Islet of Langerhans (tissue), 1 donor: ENCODE data around the gene PSMB10.
"Not testable (repeated sequence)": the region's sequence is repeated elsewhere in the genome, so short reads cannot be mapped to it uniquely, and the experiment has no call there.

Source experiments
- FAIRE-seq: peaks from one replicate; lab custom pipeline; 2011; peaks lifted over from hg19 to GRCh38; lab: Jason Lieb, UNC

Gene PSMB10

DNA sequence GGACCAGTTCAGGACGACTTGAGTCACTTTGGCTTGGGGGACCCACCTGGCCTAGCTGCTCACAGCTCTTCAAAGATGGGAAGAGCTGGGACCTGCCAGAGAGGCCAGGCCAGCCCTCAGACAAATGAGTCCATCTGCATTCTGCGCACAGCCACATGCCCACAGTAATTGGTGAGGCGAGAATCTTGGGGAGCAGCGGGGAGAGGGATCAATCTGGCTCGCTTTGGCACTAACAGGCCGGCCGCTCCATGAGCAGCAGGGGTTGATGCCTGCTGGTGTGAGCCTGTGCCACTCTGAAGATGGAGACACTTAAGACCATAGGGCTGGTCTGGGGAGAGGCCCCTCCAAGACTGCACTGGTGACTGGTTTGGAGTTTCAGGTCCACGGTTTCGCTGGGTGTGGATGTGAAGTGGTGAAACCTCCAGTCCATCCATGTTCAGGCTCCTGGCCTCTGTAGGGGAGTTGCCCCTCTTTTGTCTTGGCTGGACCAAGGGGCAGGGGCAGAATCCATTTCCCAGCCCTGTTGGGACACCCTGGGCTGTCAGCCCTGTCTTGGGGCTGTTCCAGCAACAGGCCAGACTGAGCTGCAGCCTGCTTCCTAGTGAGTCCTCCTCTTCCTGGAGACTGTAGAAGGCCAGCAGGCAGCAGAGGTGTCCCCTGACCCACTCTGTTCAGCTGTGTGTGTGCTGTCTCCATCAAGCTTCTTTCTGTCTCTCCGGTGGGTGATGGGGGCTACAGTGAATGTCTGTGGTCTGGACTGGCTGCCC is 12.3 kb downstream of the PSMB10 start:
- FAIRE-seq, result no peak

DNA sequence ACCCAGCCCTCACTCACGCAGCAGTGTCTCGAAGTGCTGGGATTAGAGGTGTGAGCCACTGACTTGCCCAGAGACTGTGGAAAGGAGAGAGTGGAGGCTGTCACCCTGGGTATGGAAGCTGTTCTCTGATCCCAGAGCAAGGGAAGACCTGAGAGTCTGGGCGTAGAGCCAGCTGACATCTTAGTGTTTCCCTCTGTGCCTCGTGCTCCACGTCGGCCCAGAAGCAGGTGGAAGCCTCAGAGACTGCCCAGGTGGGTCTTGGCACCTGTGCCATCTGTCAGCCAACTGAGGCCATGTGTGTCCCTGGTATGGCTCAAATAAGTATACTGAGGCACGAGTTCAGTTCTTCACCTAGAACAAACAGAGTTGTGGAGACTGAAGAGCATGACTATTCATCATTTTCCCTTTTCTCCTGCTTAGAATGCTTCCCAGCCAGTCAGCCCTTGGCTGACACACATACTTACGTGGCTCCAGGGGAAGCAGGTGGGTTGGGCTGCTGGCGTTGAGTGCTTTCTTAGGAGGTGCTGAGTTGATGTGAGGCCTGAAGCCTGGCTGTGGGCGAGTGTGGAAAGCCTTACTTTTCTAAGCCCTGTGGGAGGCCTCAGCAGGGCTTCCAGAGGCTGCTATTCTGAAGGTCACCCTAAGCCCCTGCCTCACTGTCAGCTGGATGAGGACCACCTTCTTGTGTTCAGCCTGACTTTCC is 13.1 kb downstream of the PSMB10 start:
- FAIRE-seq, result no peak

DNA sequence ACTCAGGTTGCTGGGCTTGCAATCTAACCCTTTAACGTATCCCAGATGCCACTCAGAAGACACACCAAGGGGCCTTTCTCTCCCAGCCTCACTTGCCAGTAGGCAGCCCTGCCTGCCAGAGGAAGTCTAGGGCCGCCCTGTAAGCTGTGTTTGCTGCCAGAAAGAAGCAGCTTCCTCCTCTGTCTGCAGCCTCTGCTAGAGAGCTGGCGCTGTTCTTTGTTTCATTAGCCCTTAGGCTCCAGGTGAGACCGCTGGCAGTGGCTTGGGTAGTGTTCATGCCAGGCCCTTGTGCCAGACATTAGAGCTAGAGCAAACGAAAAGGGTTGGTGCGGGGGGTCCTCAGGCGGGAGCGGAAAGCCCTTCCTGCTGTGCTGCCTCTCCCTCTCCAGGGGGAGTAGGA is 13.9 kb downstream of the PSMB10 start:
- FAIRE-seq, result no peak

DNA sequence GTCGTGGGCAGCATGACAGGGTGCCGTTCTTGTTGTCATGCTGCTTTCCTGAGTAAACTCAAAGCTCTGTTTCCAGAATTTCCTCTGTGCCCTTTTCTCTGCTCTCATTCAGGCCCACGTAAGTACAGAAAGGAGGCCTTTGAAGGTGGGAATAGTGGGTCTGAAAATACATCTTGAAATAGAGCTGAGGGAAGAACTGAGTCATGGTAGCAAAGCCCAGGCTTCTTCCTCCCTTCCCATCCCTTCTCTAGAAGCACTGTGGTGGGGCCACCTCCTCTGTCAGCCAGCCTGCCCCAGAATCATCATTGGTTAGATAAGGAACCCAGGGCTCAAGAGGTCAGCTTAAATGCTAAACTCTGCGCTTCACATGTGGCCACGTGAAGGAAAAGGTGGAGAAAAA is 14.4 kb downstream of the PSMB10 start:
- FAIRE-seq, result no peak

DNA sequence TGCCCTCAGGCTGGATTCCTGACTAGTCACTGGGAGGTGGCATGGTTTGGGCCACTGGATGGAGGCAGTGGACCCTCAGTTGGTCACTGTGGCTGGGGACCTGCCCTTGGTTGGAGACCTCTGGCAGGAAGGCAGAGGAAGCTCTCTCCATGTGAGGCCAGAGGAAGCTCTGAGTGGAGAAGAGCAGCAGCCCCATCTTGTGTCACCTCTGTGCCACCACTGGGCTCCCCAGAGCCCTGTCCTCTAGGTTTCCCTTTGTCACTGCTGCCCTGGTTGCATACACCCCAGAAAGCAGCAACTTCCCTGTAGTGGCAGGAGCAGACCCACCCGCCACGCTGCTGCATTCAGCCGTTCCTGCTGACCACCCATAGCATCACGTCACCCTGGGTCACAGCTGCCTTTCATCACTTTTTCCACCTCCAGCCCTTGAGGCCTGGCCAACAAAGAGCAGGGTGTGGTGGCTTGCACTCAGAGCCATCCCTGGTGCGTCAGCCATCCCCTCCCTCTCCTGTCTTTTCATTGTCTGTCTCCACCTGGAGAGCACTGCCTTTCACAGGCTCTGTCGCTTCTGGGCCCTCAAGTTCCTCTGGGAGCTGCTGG is 16.9 kb downstream of the PSMB10 start:
- FAIRE-seq, result no peak

DNA sequence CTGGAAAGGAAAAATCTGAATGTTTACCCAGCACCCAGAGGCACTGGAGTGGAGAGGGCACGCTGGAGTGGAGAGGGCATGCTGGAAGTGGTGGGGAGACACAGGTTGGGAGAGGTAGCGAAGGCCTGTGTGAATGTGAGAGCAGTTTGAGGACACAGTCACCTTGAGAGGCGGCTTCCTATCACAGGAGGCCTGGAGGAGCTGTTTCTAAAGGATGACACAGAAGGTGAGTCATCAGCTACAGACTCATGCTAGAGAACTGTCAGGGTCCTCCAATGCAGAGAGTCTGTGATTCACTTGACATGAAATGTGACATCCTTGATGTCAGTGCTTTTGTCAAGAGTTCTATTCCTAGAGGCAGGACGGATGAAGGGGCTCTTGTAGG is 18.8 kb downstream of the PSMB10 start:
- FAIRE-seq, result peak; percentile 60

DNA sequence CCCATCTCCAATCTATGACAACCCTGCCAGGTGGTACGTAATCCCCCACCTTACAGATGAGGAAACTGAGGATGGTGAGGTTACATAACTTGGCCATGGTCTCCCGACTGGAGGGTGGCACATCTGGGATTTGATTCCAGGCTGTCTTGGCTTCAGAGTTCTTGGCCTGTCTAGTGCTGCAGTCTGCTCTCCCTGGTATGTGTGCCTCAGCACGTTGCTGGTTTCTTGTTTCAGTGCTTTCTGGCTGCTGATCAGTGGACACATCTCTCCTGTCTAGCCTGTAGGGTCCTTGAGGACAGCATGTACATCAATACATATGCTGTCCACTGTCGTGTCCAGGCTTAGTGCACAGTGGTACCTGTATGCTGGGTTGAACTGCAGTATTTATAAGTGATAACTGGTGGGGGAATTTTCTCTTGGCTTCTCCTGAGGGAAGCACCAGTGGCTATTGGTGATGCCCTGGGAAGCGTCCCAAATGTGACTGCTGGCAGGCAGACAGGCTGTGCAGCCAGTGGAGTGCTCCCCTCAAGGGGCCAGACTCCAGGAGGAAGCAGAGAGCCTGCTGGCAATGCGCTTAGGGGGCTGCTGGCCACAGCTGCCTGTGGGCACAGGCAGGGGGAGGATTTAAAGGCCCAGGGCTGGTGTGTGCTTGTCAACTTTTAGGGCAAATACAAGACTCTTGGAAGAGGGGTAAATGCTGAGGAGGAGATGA is 19.4 kb downstream of the PSMB10 start:
- no peak for FAIRE-seq

DNA sequence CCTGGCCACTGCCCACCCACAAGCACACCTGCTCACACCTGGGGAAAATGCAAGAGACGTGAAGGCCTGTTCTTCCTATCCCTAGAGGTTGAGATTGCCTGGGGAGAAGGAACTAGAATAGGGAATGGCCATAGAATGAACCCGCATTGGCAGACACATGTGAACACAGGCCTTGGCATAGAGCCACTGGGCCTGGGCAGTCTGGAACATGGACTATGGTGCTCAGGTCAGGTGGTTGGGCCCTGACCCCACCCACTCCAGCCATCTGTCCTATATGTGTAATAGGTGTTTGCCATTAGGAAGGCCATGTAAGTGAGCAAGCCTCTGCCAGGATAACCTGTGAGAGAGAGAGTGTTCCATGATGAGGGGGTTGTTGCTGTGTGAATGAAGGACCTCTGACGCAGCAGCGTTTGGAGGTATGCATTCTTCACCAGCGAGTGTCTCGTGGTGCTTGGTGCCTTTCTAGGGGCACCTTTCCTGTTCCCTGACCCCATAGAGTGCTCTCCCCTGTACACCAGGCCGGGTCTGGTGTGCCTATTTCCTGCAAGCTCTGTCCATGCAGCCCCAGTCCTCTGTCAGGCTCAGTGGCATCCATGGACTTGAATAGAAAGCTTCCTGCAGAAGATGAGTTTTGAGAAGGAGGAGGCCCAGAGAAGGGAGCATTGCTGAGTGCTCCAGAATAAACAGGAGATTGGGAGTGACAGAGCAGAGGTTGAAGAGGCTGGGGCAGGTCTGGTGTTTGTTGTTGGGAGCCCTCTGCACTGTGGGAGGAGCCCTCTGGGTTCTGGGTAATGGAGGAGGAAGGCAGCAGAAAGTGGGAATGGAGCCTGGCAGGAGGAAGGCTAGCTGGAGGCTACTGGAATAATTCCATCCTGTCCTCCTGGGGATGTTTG is 20.6 kb downstream of the PSMB10 start:
- FAIRE-seq, result no peak

DNA sequence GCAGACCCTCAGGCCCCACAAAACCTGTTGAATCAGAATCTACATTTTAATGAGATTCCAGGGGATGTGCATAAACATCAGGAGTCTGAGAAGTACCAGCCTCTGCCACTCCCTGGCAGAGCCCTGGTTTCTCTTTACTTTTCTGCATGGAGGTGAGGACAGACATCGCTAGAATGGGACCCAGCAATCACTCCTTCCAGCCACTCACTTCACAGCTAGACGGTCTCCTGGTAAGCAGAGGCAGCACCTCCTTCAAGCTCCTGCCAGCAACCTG is 21.2 kb downstream of the PSMB10 start:
- not testable (repeated sequence) for FAIRE-seq

DNA sequence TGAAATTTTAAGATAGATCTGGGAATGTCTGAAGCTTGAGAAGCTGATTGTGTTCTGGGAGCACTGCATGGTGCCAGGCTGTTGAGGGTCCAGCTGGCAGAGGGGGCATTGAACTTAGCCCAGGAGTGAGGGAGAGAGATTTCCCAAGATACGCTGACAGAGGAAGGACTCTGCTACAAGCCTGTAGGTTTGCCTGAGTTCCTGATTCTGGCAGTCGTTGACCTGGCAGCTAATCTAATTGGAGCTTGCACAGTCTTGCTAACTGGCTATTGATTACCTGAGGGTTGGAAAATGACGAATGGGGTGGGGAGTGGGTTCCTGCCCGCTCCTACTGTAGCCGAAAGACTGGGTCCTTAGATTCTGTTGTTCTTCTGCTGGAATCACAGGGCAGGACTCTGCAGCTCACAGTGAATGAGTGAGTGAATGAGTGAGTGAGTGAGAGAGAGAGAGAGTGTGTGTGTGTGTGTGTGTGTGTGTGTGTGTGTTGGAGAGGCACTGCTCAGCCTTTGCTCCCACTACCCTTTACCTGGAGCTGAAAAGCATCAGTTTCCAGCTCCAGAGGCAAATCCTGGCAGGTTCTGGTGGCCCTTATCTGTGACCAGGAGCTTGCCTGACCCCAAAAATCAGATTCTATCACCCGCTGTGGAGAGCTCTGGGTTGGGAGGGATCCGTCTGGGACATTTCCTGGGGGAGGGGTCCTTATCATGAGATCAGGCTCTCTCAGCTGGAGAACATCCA is 21.7 kb downstream of the PSMB10 start:
- FAIRE-seq, result no peak

DNA sequence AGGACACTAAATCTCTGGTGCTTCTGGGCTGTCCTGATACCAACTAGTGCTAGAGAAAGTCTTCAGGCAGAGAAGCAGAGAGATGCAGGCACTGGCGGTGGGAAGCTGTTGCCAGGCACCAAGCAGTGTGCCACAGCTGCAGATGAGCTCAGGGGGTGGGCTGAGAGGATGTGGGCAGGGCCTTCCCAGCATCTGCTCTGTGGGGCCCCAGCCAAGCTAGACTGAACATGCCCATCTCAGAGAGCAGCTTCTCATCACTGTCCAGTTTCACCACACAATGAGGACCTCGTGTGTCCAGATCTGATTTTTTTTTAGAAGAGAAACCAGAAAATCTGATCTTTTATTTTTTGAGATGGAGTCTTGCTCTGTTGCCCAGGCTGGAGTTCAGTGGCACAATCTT is 26.5 kb downstream of the PSMB10 start:
- FAIRE-seq, result no peak

DNA sequence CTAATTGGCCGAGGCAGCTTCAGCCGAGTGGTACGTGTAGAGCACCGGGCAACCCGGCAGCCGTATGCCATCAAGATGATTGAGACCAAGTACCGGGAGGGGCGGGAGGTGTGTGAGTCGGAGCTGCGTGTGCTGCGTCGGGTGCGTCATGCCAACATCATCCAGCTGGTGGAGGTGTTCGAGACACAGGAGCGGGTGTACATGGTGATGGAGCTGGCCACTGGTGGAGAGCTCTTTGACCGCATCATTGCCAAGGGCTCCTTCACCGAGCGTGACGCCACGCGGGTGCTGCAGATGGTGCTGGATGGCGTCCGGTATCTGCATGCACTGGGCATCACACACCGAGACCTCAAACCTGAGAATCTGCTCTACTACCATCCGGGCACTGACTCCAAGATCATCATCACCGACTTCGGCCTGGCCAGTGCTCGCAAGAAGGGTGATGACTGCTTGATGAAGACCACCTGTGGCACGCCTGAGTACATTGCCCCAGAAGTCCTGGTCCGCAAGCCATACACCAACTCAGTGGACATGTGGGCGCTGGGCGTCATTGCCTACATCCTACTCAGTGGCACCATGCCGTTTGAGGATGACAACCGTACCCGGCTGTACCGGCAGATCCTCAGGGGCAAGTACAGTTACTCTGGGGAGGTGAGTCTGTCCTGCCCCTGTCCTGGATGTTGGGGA is 27.5 kb downstream of the PSMB10 start:
- no peak for FAIRE-seq

DNA sequence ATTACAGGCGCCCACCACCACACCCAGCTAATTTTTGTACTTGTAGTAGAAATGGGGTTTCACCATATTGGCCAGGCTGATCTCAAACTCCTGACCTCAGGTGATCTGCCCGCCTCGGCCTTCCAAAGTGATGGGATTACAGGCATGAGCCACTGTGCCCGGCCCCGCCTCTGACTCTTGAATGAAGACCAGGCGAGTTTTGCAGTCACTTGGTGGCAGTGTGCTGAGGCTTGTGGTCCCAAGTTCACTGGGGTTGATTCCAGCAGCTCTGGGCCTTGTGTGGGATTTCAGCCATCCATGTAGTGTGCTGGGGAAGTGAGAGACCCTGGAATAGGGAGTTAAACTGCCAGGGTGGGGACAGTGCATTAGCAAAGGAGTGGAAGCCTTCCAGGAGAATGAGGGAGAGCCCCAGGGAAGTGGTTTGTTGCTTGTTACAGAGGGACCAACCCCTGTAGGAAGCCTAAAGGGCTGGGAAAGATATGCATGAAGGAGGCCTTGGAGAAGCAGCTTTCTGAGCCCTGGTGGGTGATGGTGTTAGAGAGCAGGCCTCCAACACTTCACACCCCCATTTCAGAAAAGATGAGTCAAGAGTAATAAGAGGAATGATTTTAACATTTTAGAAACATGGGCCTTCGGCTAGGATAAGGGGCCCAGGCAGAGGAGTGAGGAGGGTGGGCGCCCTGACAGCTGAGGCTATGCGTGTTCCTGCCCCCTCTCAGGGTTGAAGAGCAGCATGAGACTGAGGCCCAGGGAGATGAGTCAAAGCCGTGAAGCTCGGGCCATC is 29.1 kb downstream of the PSMB10 start:
- FAIRE-seq, result no peak

DNA sequence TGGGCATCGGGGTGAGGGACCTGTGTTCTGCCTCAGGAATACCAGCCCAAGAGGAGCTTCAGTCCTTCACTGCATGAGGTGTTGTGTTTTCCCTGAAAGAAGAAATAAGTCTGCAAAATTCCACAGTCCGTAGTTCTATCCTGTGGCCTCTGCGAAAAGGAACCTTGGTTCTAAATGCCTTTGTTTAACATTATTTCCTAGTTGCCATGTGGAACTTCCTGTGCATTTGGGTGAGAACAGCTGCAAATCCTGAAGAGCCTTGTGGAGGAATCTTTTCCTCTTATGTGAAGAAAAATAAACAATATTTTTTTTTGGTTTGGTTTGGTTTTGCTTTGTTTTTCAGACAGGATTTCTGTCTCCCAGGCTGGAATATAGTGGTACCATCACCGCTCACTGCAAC is 33.8 kb downstream of the PSMB10 start:
- FAIRE-seq, result no peak

DNA sequence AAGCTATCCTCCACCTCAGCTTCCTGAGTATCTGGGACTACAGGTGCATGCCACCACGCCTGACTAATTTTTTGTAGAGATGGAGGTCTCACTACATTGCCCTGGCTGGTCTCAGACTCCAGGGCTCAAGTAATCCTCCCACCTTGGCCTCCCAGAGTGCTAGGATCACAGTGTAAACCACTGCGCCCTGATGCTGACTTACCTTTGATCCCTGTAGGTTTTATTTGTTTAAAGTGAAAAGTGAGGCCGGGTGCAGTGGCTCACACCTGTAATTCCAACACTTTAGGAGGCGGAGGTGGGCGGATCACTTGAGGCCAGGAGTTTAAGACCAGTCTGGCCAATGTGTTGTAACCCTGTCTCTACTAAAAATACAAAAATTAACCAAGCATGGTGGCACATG is 34.9 kb downstream of the PSMB10 start:
- FAIRE-seq, result no peak

DNA sequence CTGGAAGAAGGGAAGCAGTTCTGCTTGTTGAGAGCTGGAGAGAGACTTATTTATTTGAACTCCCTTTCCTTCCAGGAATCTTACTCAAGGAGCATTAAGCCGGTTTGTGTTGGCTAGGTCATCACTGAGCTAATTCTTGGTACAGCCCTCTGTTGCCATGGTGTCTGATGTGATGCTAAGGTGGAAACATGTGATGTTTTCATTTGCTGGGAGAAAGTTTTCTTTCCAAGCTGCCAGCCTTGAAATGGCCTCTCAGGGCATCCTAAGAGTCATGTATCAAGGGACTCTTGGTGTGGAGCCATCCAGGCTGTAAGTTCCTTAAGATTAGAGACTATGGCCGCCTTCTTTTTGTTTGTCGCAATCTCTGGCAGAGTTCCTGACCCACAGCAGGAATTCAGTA is 39.4 kb downstream of the PSMB10 start:
- no peak for FAIRE-seq

DNA sequence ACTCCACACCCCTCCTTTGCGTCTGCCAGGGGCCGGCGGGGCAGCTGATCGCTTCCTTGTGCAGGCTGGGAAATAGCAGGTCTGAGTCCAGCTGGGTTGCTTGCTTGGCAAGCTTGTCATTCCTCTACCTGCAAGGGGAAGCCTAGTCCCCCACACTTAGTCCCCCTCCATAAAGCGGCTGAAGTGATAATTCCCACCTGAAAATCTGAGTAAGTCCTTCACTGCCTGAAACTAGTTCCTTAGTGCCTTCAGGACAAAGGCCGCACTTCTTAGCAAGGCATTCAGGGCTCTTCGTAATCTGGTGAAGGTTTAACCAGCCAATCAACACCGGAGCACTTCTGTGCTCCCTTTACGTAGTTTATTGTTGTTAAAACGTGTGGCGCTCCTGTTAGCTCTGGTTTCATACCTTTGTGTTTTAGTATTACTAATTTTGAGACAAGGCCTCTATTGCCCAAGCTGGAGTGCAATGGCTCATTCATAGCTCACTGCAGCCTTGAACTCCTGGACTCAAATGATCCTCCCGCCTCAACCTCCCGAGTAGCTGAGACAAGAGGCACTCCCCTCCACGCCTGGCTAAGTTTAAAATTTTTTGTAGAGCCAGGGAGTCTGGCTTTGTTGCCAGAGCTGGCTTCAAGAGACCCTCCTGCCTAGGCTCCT is 42.8 kb downstream of the PSMB10 start:
- no peak for FAIRE-seq

DNA sequence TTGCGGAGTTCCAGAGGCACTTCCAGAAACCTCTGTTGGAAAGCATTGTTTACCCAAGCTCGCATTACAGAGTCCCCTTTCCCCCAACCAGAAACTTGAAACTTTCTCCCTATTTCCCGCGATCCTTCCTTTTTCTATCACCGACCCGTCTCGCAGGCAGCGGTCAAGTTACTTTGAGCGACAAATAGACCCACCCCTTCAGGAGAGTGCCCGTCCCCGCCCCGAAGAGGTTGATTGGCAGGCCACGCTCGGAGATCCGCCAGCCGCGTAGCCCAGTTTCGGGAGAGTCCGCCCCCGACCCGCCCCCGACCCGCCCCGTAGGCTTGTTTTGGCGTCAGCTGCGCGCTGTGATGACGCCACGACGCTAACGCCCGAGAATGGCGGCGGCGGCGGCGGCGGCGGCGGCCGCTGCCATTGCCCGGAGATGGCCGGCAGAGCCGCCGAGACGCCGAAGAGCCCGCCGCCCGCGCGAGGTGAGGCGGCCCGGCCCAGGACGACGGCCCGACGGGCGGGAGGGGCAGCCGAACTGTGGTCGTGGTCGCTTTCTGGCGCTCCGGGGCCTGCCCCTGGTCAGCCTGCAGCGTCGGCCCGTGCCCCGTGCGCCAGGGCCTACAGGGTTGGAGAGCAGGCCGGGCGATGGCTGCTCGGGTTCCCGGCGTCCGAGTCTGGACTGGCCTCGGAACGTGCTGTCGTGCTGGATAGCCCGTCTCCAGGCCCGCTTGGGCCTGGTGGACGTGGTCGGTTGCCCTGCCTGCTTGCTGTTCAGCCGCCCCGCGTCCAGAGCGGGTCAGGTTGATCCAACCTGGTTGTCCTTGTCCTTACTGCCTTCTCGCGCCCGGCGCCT is 43.5 kb downstream of the PSMB10 start, which contains the start of gene PSKH1:
PSKH1 (plus strand) TSS at position 356 of the 844 bp plus-strand sequence. CDS start 15,496 bp downstream, outside the sequence.
- FAIRE-seq, result no peak
